Measurements from ENCODE around the gene POU2F2. TPM values are rescaled to one million over a fixed set of nuclear protein-coding genes. Genes with fewer than 3 reads are reported as not detected.

The POU2F2 gene
- total RNA-seq, 1 experiment from 2014 or later, result 0.89 TPM

DNA sequence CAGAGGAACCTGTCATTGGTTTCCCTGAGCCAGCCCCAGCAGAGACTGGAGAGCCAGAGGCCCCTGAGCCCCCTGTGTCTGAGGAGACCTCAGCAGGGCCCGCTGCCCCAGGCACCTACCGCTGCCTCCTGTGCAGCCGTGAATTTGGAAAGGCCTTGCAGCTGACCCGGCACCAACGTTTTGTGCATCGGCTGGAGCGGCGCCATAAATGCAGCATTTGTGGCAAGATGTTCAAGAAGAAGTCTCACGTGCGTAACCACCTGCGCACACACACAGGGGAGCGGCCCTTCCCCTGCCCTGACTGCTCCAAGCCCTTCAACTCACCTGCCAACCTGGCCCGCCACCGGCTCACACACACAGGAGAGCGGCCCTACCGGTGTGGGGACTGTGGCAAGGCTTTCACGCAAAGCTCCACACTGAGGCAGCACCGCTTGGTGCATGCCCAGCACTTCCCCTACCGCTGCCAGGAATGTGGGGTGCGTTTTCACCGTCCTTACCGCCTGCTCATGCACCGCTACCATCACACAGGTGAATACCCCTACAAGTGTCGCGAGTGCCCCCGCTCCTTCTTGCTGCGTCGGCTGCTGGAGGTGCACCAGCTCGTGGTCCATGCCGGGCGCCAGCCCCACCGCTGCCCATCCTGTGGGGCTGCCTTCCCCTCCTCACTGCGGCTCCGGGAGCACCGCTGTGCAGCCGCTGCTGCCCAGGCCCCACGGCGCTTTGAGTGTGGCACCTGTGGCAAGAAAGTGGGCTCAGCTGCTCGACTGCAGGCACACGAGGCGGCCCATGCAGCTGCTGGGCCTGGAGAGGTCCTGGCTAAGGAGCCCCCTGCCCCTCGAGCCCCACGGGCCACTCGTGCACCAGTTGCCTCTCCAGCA, 52.1 kb downstream of the POU2F2 start:
- no peak overlapping the region for H2AFZ ChIP-seq (ENCODE audit: low read depth, low read length, poor library complexity, severe bottlenecking)
- H3K9ac ChIP-seq (ENCODE audit: low read length), result no peak overlapping the region
- no peak for TF ChIP-seq ZFX (IDR thresholded peaks at IDR 0.05)
- TF ChIP-seq YY1 (IDR thresholded peaks at IDR 0.05; ENCODE audit: extremely low read depth, insufficient replicate concordance, low read depth, low read length), result no peak
- no peak for TF ChIP-seq SIN3A (IDR thresholded peaks at IDR 0.05; ENCODE audit: low read depth)
- TF ChIP-seq ZNF274 (IDR thresholded peaks at IDR 0.05; ENCODE audit: low read depth, low read length), result no peak
- no peak for TF ChIP-seq ELF1 (IDR thresholded peaks at IDR 0.05; ENCODE audit: borderline replicate concordance, low read depth)
- no peak for TF ChIP-seq FOSL1 (IDR thresholded peaks at IDR 0.05; ENCODE audit: low read depth)
- no peak for TF ChIP-seq TCF7L2 (IDR thresholded peaks at IDR 0.05; ENCODE audit: borderline replicate concordance, extremely low read depth, insufficient read depth, insufficient read length)
- TF ChIP-seq EZH2 (IDR thresholded peaks at IDR 0.05), result no peak
- no peak for TF ChIP-seq SRF (IDR thresholded peaks at IDR 0.05; ENCODE audit: low read depth)
- TF ChIP-seq CBX3 (IDR thresholded peaks at IDR 0.05; ENCODE audit: low read depth), result no peak
- TF ChIP-seq CEBPB (IDR thresholded peaks at IDR 0.05; ENCODE audit: low read depth), result no peak
- no peak for TF ChIP-seq EGR1 (IDR thresholded peaks at IDR 0.05; ENCODE audit: low read depth)
- TF ChIP-seq SP1 (IDR thresholded peaks at IDR 0.05; ENCODE audit: low read depth), result no peak
- no peak for TF ChIP-seq EZH2phosphoT487 (IDR thresholded peaks at IDR 0.05; ENCODE audit: borderline replicate concordance)
- TF ChIP-seq, protein P1, sequence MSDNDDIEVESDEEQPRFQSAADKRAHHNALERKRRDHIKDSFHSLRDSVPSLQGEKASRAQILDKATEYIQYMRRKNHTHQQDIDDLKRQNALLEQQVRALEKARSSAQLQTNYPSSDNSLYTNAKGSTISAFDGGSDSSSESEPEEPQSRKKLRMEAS (IDR thresholded peaks at IDR 0.05), result no peak
- no peak for TF ChIP-seq RAD21 (IDR thresholded peaks at IDR 0.05; ENCODE audit: low read depth)
- TF ChIP-seq, protein P2, sequence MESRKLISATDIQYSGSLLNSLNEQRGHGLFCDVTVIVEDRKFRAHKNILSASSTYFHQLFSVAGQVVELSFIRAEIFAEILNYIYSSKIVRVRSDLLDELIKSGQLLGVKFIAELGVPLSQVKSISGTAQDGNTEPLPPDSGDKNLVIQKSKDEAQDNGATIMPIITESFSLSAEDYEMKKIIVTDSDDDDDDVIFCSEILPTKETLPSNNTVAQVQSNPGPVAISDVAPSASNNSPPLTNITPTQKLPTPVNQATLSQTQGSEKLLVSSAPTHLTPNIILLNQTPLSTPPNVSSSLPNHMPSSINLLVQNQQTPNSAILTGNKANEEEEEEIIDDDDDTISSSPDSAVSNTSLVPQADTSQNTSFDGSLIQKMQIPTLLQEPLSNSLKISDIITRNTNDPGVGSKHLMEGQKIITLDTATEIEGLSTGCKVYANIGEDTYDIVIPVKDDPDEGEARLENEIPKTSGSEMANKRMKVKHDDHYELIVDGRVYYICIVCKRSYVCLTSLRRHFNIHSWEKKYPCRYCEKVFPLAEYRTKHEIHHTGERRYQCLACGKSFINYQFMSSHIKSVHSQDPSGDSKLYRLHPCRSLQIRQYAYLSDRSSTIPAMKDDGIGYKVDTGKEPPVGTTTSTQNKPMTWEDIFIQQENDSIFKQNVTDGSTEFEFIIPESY (IDR thresholded peaks at IDR 0.05; ENCODE audit: extremely low read depth, insufficient replicate concordance, low read length), result no peak
- no peak for TF ChIP-seq POLR2AphosphoS5 (IDR thresholded peaks at IDR 0.05; ENCODE audit: low read depth, low read length)
- no peak for TF ChIP-seq POLR2A (IDR thresholded peaks at IDR 0.05; ENCODE audit: borderline replicate concordance, extremely low read depth, insufficient read depth, insufficient read length)
- CTCF ChIA-PET, result no interaction called here
- peaks cover 54% of the 10 kb centered on the region for H3K79me2 ChIP-seq (ENCODE audit: insufficient read depth, low read length)
- intact Hi-C loops (cut with micrococcal nuclease), result loop anchor here (10.0 kb wide), 1 partner anchor 445 kb away; the partner anchor contains the start of gene CEACAM1
- RAD21 ChIA-PET (ENCODE audit: low non-redundant PET in 1 of 2, low total read pairs in 2 of 2, uncharacterized antibody in 2 of 2, unreplicated experiment in 2 of 2), result no interaction called here
- H3K4me2 ChIP-seq (ENCODE audit: low read length), result no peak overlapping the region
- no TSS peak for BruUV-seq (replicated peaks)
- POLR2A ChIA-PET, result no interaction called here
- H3K4me1 ChIP-seq (ENCODE audit: control insufficient read depth in 1 of 2, insufficient read depth in 2 of 2, low read length in 2 of 2), result peaks cover 7 to 25% of the 10 kb centered on the region in 2 experiments
- H3K4me3 ChIP-seq (replicated peaks in 1 of 2; ENCODE audit: low read depth in 1 of 2, low read length in 2 of 2), result no peak overlapping the region
- H3K9me3 ChIP-seq (ENCODE audit: control insufficient read depth in 1 of 2, insufficient read depth in 1 of 2, low read depth in 1 of 2, low read length in 2 of 2), result no peaks in the 10 kb centered on the region
- DNase-seq (ENCODE audit: low read depth, low spot score) (no peak), ATAC-seq (no peak)
- no peaks in the 10 kb centered on the region for H3K27me3 ChIP-seq (ENCODE audit: insufficient read depth, low read length)
- H4K20me1 ChIP-seq (ENCODE audit: insufficient read depth), result peaks cover 3% of the 10 kb centered on the region; the same call in 1 of the 2 replicates
- H3K27ac ChIP-seq (ENCODE audit: low read depth, low read length), result no peak overlapping the region; the same call in 1 of the 2 replicates
- peaks cover 19 to 30% of the 10 kb centered on the region in 2 experiments for H3K36me3 ChIP-seq (ENCODE audit: control insufficient read depth in 1 of 2, insufficient read depth in 2 of 2, low read length in 2 of 2)
- H3K9me2 ChIP-seq (ENCODE audit: insufficient read depth), result no peaks in the 10 kb centered on the region
